SU-DHL-6 (cell line): Measurements from ENCODE around the gene AGPAT2.

Experiments used
- CTCF ChIP-seq: fragments of 200-600 bp; sonication (generic); IDR thresholded peaks from one replicate; pipeline ENCODE4 v1.5.1; 2017; ENCODE audit warnings: antibody characterized with exemption, mild to moderate bottlenecking, low read length, moderate library complexity; ENCODE audit not compliant: insufficient read depth, poor library complexity, severe bottlenecking
- EZH2phosphoT487 ChIP-seq: fragments of 200-600 bp; sonication (generic), shearing (Covaris generic); conservative IDR thresholded peaks from 2 replicates; pipeline ENCODE4 v1.6.1; 2018; ENCODE audit warnings: mild to moderate bottlenecking, antibody characterized with exemption, low read length, moderate library complexity, mixed read lengths

GRCh38 chr9:136717399-136717798 is 30.1 kb upstream of the AGPAT2 start:
- TF ChIP-seq CTCF: no peak
- no peak for TF ChIP-seq EZH2phosphoT487
